Panc1 (cell line): ENCODE results near the gene C1S.

Experiments used
- CTCF ChIP-seq: fragments of 450-650 bp; IDR thresholded peaks from 2 replicates; pipeline ENCODE4 v1.5.1; 2017; ENCODE audit warnings: mild to moderate bottlenecking
- REST ChIP-seq, 2 experiments: IDR thresholded peaks; 2 replicates each; pipeline ENCODE4 v1.6.1; 2011 to 2012; ENCODE audit warnings: low read depth in 2 of 2, control low read depth in 1 of 2, low read length in 1 of 2, mild to moderate bottlenecking in 1 of 2, moderate library complexity in 1 of 2; ENCODE audit not compliant: insufficient read depth in 1 of 2

- TF ChIP-seq CTCF, result no peak
- TF ChIP-seq REST (IDR thresholded peaks at IDR 0.05; ENCODE audit: insufficient read depth in 1 of 2, low read depth in 2 of 2, low read length in 1 of 2), result no peak
Measured at GRCh38 chr12:7016958-7017571, 43.5 kb upstream of the C1S start.
